ENCODE measurements around the gene SNRPD3.

Gene SNRPD3

GRCh38 chr22:24510637-24511625 lies 44.9 kb upstream of the SNRPD3 start:
- H3K9me2 ChIP-seq (replicated peaks; ENCODE audit: control insufficient read depth, low read length): no peaks in the 10 kb centered on the region
- peaks cover 16% of the 10 kb centered on the region for H3K27me3 ChIP-seq (ENCODE audit: control insufficient read depth, low read length)
- peaks cover 34% of the 10 kb centered on the region for H3K4me1 ChIP-seq (ENCODE audit: control insufficient read depth, low read length)
- no peaks in the 10 kb centered on the region for H4K20me1 ChIP-seq (ENCODE audit: control insufficient read depth, insufficient read depth, low read depth, low read length)
- TF ChIP-seq EZH2phosphoT487 (IDR thresholded peaks at IDR 0.05; ENCODE audit: borderline replicate concordance, low read length) (no peak), CTCF (IDR thresholded peaks at IDR 0.05; ENCODE audit: low read depth, low read length, poor library complexity, severe bottlenecking) (no peak)
- no peaks in the 10 kb centered on the region for H3K79me2 ChIP-seq (ENCODE audit: control insufficient read depth, low read length)
- no peaks in the 10 kb centered on the region for H3K36me3 ChIP-seq (ENCODE audit: control insufficient read depth, low read length)
- peak overlapping the region; percentile 35 for H3K4me2 ChIP-seq (ENCODE audit: low read length)
- no peaks in the 10 kb centered on the region for H3F3A ChIP-seq (ENCODE audit: control insufficient read depth, insufficient read depth)
- no peaks in the 10 kb centered on the region for H3K9me3 ChIP-seq (ENCODE audit: control insufficient read depth, insufficient read depth, low read length)
- H3K27ac ChIP-seq (ENCODE audit: low read depth, low read length): no peak overlapping the region
- H3K4me3 ChIP-seq (ENCODE audit: low read length): no peak overlapping the region

- TF ChIP-seq EZH2phosphoT487 (IDR thresholded peaks at IDR 0.05; ENCODE audit: borderline replicate concordance, low read length) (no peak), CTCF (IDR thresholded peaks at IDR 0.05; ENCODE audit: low read depth, low read length, poor library complexity, severe bottlenecking) (no peak)
- Histone ChIP-seq H3K79me2 (ENCODE audit: control insufficient read depth, low read length) (no peaks in the 10 kb centered on the region), H3K4me1 (ENCODE audit: control insufficient read depth, low read length) (peaks cover 32% of the 10 kb centered on the region), H3K9me2 (replicated peaks; ENCODE audit: control insufficient read depth, low read length) (no peaks in the 10 kb centered on the region), H4K20me1 (ENCODE audit: control insufficient read depth, insufficient read depth, low read depth, low read length) (no peaks in the 10 kb centered on the region), H3K4me2 (ENCODE audit: low read length) (no peak overlapping the region), H3K27me3 (ENCODE audit: control insufficient read depth, low read length) (peaks cover 18% of the 10 kb centered on the region), H3K4me3 (ENCODE audit: low read length) (no peak overlapping the region), H3K9me3 (ENCODE audit: control insufficient read depth, insufficient read depth, low read length) (no peaks in the 10 kb centered on the region), H3K36me3 (ENCODE audit: control insufficient read depth, low read length) (no peaks in the 10 kb centered on the region), H3F3A (ENCODE audit: control insufficient read depth, insufficient read depth) (no peaks in the 10 kb centered on the region), H3K27ac (ENCODE audit: low read depth, low read length) (no peak overlapping the region)
Measured at GRCh38 chr22:24512043-24512442, 43.8 kb upstream of the SNRPD3 start.

GRCh38 chr22:24513378-24514240 lies 42.2 kb upstream of the SNRPD3 start:
- no peak overlapping the region for H3K27ac ChIP-seq (ENCODE audit: low read depth, low read length)
- no peaks in the 10 kb centered on the region for H3K36me3 ChIP-seq (ENCODE audit: control insufficient read depth, low read length)
- peaks cover 22% of the 10 kb centered on the region for H3K27me3 ChIP-seq (ENCODE audit: control insufficient read depth, low read length)
- H4K20me1 ChIP-seq (ENCODE audit: control insufficient read depth, insufficient read depth, low read depth, low read length): no peaks in the 10 kb centered on the region
- H3K9me2 ChIP-seq (replicated peaks; ENCODE audit: control insufficient read depth, low read length): no peaks in the 10 kb centered on the region
- no peak overlapping the region for H3K4me3 ChIP-seq (ENCODE audit: low read length)
- no peak overlapping the region for H3K4me2 ChIP-seq (ENCODE audit: low read length)
- peaks cover 23% of the 10 kb centered on the region for H3K4me1 ChIP-seq (ENCODE audit: control insufficient read depth, low read length)
- TF ChIP-seq CTCF (IDR thresholded peaks at IDR 0.05; ENCODE audit: low read depth, low read length, poor library complexity, severe bottlenecking) (no peak), EZH2phosphoT487 (IDR thresholded peaks at IDR 0.05; ENCODE audit: borderline replicate concordance, low read length) (no peak)
- H3K9me3 ChIP-seq (ENCODE audit: control insufficient read depth, insufficient read depth, low read length): no peaks in the 10 kb centered on the region
- H3K79me2 ChIP-seq (ENCODE audit: control insufficient read depth, low read length): no peaks in the 10 kb centered on the region
- H3F3A ChIP-seq (ENCODE audit: control insufficient read depth, insufficient read depth): no peaks in the 10 kb centered on the region

All from DOHH2 (cell line).